Stimulated activated naive CD8-positive, alpha-beta T cell treated with anti-CD3 and anti-CD28 coated beads, Interleukin-15, Interleukin-2, amounts not matched to agents 100 ng/mL and 50 ng/mL, for 24 hours (primary cell): ENCODE results near the gene TCF23.
A peak's percentile ranks its signal among the peaks of the same experiment; 100 is the strongest.
"Not testable (repeated sequence)": the region's sequence is repeated elsewhere in the genome, so short reads cannot be mapped to it uniquely, and the experiment has no call there.

Experiments
- H3K27ac Mint-ChIP-seq: one replicate; pipeline ENCODE4 v1.8.0; 2021; ENCODE audit warnings: mild to moderate bottlenecking, mixed read lengths
- H3K27me3 Mint-ChIP-seq: one replicate; pipeline ENCODE4 v1.8.0; 2021; ENCODE audit warnings: mixed read lengths
- H3K36me3 Mint-ChIP-seq: one replicate; pipeline ENCODE4 v1.8.0; 2021; ENCODE audit warnings: low read depth, mixed read lengths
- H3K4me1 Mint-ChIP-seq: one replicate; pipeline ENCODE4 v1.8.0; 2021; ENCODE audit warnings: low read depth, mixed read lengths
- H3K4me3 Mint-ChIP-seq: one replicate; pipeline ENCODE4 v1.8.0; 2021; ENCODE audit warnings: mild to moderate bottlenecking, mixed read lengths
- H3K9me3 Mint-ChIP-seq: one replicate; pipeline ENCODE4 v1.8.0; 2021; ENCODE audit warnings: mixed read lengths

Gene TCF23

GRCh38 chr2:27148801-27149439, at the start of gene TCF23:
TCF23 (plus strand) TSS chr2:27149004; CDS start chr2:27149134, 130 bp downstream.
- no peaks in the 10 kb centered on the region for H3K4me1 Mint-ChIP-seq

GRCh38 chr2:27099334-27099955, 49.4 kb upstream of the TCF23 start:
- no peaks in the 10 kb centered on the region for H3K36me3 Mint-ChIP-seq
- H3K27ac Mint-ChIP-seq = no peak overlapping the region
- H3K4me3 Mint-ChIP-seq = no peak overlapping the region
- H3K9me3 Mint-ChIP-seq = no peaks in the 10 kb centered on the region
- H3K27me3 Mint-ChIP-seq = no peaks in the 10 kb centered on the region
- H3K4me1 Mint-ChIP-seq = peaks cover 10% of the 10 kb centered on the region

More at GRCh38 chr2:27148801-27149439, at the start of gene TCF23:
- Mint-ChIP-seq H3K27me3 (peaks cover 4% of the 10 kb centered on the region), H3K4me3 (no peak within 1 kb of the TSS), H3K36me3 (no peaks in the 10 kb centered on the region), H3K27ac (no peak within 1 kb of the TSS), H3K9me3 (no peaks in the 10 kb centered on the region)

GRCh38 chr2:27100036-27100435, 48.8 kb upstream of the TCF23 start:
- Mint-ChIP-seq H3K27ac (no peak overlapping the region), H3K36me3 (no peaks in the 10 kb centered on the region)

GRCh38 chr2:27102329-27102728, 46.5 kb upstream of the TCF23 start:
- H3K27ac Mint-ChIP-seq = no peak overlapping the region
- no peaks in the 10 kb centered on the region for H3K9me3 Mint-ChIP-seq
- no peaks in the 10 kb centered on the region for H3K36me3 Mint-ChIP-seq
- no peak overlapping the region for H3K4me3 Mint-ChIP-seq
- H3K4me1 Mint-ChIP-seq = no peaks in the 10 kb centered on the region
- H3K27me3 Mint-ChIP-seq = peaks cover 3% of the 10 kb centered on the region

More at GRCh38 chr2:27100036-27100435, 48.8 kb upstream of the TCF23 start:
- H3K9me3 Mint-ChIP-seq = no peaks in the 10 kb centered on the region
- H3K27me3 Mint-ChIP-seq = no peaks in the 10 kb centered on the region
- no peak overlapping the region for H3K4me3 Mint-ChIP-seq
- H3K4me1 Mint-ChIP-seq = peaks cover 10% of the 10 kb centered on the region

- Mint-ChIP-seq H3K27ac (no peak overlapping the region), H3K36me3 (no peaks in the 10 kb centered on the region), H3K27me3 (peaks cover 3% of the 10 kb centered on the region), H3K4me3 (no peak overlapping the region), H3K4me1 (no peaks in the 10 kb centered on the region), H3K9me3 (no peaks in the 10 kb centered on the region)
These were observed 42.8 kb upstream of the TCF23 start for GRCh38 chr2:27105981-27106380.

GRCh38 chr2:27108221-27108620, 40.6 kb upstream of the TCF23 start:
- no peaks in the 10 kb centered on the region for H3K36me3 Mint-ChIP-seq
- H3K27me3 Mint-ChIP-seq = peaks cover 3% of the 10 kb centered on the region
- no peaks in the 10 kb centered on the region for H3K9me3 Mint-ChIP-seq

GRCh38 chr2:27109083-27109482, 39.7 kb upstream of the TCF23 start:
- H3K27me3 Mint-ChIP-seq = peaks cover 3% of the 10 kb centered on the region
- H3K27ac Mint-ChIP-seq = no peak overlapping the region
- H3K9me3 Mint-ChIP-seq = no peaks in the 10 kb centered on the region
- no peaks in the 10 kb centered on the region for H3K36me3 Mint-ChIP-seq
- H3K4me1 Mint-ChIP-seq = no peaks in the 10 kb centered on the region
- H3K4me3 Mint-ChIP-seq = no peak overlapping the region

More at GRCh38 chr2:27108221-27108620, 40.6 kb upstream of the TCF23 start:
- H3K4me1 Mint-ChIP-seq = no peaks in the 10 kb centered on the region
- no peak overlapping the region for H3K27ac Mint-ChIP-seq
- H3K4me3 Mint-ChIP-seq = no peak overlapping the region

GRCh38 chr2:27110603-27111352, 38.0 kb upstream of the TCF23 start:
- not testable (repeated sequence) for H3K4me3 Mint-ChIP-seq, H3K36me3 Mint-ChIP-seq, H3K9me3 Mint-ChIP-seq, H3K27me3 Mint-ChIP-seq, H3K27ac Mint-ChIP-seq, H3K4me1 Mint-ChIP-seq

- H3K9me3 Mint-ChIP-seq, H3K36me3 Mint-ChIP-seq, H3K4me3 Mint-ChIP-seq, H3K27ac Mint-ChIP-seq, H3K27me3 Mint-ChIP-seq, H3K4me1 Mint-ChIP-seq: not testable (repeated sequence)
These were observed 37.3 kb upstream of the TCF23 start for GRCh38 chr2:27111392-27112078.

GRCh38 chr2:27115519-27115918, 33.3 kb upstream of the TCF23 start:
- H3K27ac Mint-ChIP-seq = no peak overlapping the region
- peaks cover 24% of the 10 kb centered on the region for H3K27me3 Mint-ChIP-seq
- H3K4me1 Mint-ChIP-seq = peaks cover 11% of the 10 kb centered on the region
- no peak overlapping the region for H3K4me3 Mint-ChIP-seq
- no peaks in the 10 kb centered on the region for H3K36me3 Mint-ChIP-seq
- no peaks in the 10 kb centered on the region for H3K9me3 Mint-ChIP-seq

GRCh38 chr2:27117995-27118524, 30.7 kb upstream of the TCF23 start:
- H3K36me3 Mint-ChIP-seq = no peaks in the 10 kb centered on the region
- H3K27ac Mint-ChIP-seq = no peak overlapping the region
- no peaks in the 10 kb centered on the region for H3K9me3 Mint-ChIP-seq
- H3K4me3 Mint-ChIP-seq = peak overlapping the region; percentile 73
- peaks cover 39% of the 10 kb centered on the region for H3K27me3 Mint-ChIP-seq
- H3K4me1 Mint-ChIP-seq = peaks cover 14% of the 10 kb centered on the region

- Mint-ChIP-seq H3K27me3 (peaks cover 39% of the 10 kb centered on the region), H3K4me1 (peaks cover 17% of the 10 kb centered on the region), H3K36me3 (no peaks in the 10 kb centered on the region), H3K9me3 (no peaks in the 10 kb centered on the region), H3K4me3 (peak within 1 kb of the TSS; percentile 84), H3K27ac (peak within 1 kb of the TSS; percentile 88)
These were observed 30.1 kb upstream of the TCF23 start, which contains the start of gene CGREF1 for GRCh38 chr2:27118525-27119329. CGREF1 (minus strand) TSS chr2:27119128; CDS start chr2:27104366, 14,762 bp downstream.

GRCh38 chr2:27119330-27119670, 29.5 kb upstream of the TCF23 start:
- not testable (repeated sequence) for H3K36me3 Mint-ChIP-seq, H3K9me3 Mint-ChIP-seq
- Mint-ChIP-seq H3K4me1 (peaks cover 23% of the 10 kb centered on the region), H3K4me3 (peak overlapping the region; percentile 84), H3K27ac (peak overlapping the region; percentile 88), H3K27me3 (peaks cover 39% of the 10 kb centered on the region)

GRCh38 chr2:27121906-27122305, 26.9 kb upstream of the TCF23 start:
- Mint-ChIP-seq H3K27me3 (peaks cover 39% of the 10 kb centered on the region), H3K4me1 (peaks cover 23% of the 10 kb centered on the region), H3K36me3 (no peaks in the 10 kb centered on the region), H3K4me3 (no peak overlapping the region), H3K27ac (no peak overlapping the region), H3K9me3 (no peaks in the 10 kb centered on the region)
